GM12892 (cell line): ENCODE data around the gene TLE3.
A peak's percentile ranks its signal among the peaks of the same experiment; 100 is the strongest.

Source experiments
- DNase-seq: peaks from one replicate; pipeline ENCODE4 v3.0.0; 2011; ENCODE audit not compliant: insufficient read length
- FAIRE-seq: peaks from 2 replicates; lab custom pipeline; 2011; peaks lifted over from hg19 to GRCh38; lab: Jason Lieb, UNC
- POLR2A ChIP-seq: IDR thresholded peaks from 2 replicates; pipeline ENCODE4 v1.6.1; 2011; ENCODE audit warnings: low read depth, low read length, control low read depth
- POLR2AphosphoS5 ChIP-seq: IDR thresholded peaks from 2 replicates; pipeline ENCODE4 v1.6.1; 2011; ENCODE audit warnings: low read depth, low read length, control low read depth
- TAF1 ChIP-seq: IDR thresholded peaks from 2 replicates; pipeline ENCODE4 v1.6.1; 2011; ENCODE audit warnings: low read depth, mild to moderate bottlenecking, control low read depth, low read length, borderline replicate concordance

TLE3 gene

GRCh38 chr15:70133781-70134421 is 36.2 kb upstream of the TLE3 start:
- DNase-seq (no peak), FAIRE-seq (no peak)
- TF ChIP-seq POLR2A (no peak), TAF1 (no peak), POLR2AphosphoS5 (no peak)

GRCh38 chr15:70133296-70133695 is 35.6 kb upstream of the TLE3 start:
- FAIRE-seq, result no peak
- TF ChIP-seq TAF1, result no peak
- TF ChIP-seq POLR2A, result no peak
- no peak for TF ChIP-seq POLR2AphosphoS5
- DNase-seq, result no peak

- FAIRE-seq, result peak; percentile 17
- no peak for DNase-seq
- no peak for TF ChIP-seq TAF1
- TF ChIP-seq POLR2A, result no peak
- TF ChIP-seq POLR2AphosphoS5, result no peak
Measured at GRCh38 chr15:70132571-70132970, 34.9 kb upstream of the TLE3 start.

GRCh38 chr15:70132139-70132538 is 34.4 kb upstream of the TLE3 start:
- DNase-seq (no peak), FAIRE-seq (no peak)
- TF ChIP-seq TAF1, result no peak
- no peak for TF ChIP-seq POLR2AphosphoS5
- TF ChIP-seq POLR2A, result no peak

- FAIRE-seq, result no peak
- no peak for DNase-seq
- no peak for TF ChIP-seq TAF1
- no peak for TF ChIP-seq POLR2A
- TF ChIP-seq POLR2AphosphoS5, result no peak
Measured at GRCh38 chr15:70128414-70129140, 30.9 kb upstream of the TLE3 start.

GRCh38 chr15:70127770-70128413 is 30.2 kb upstream of the TLE3 start:
- no peak for DNase-seq
- FAIRE-seq, result no peak
- no peak for TF ChIP-seq TAF1
- no peak for TF ChIP-seq POLR2AphosphoS5
- TF ChIP-seq POLR2A, result no peak

GRCh38 chr15:70127288-70127746 is 29.6 kb upstream of the TLE3 start:
- TF ChIP-seq POLR2A, result no peak
- no peak for TF ChIP-seq TAF1
- TF ChIP-seq POLR2AphosphoS5, result no peak
- DNase-seq (no peak), FAIRE-seq (no peak)

- DNase-seq (no peak), FAIRE-seq (no peak)
- TF ChIP-seq TAF1, result no peak
- no peak for TF ChIP-seq POLR2AphosphoS5
- no peak for TF ChIP-seq POLR2A
Measured at GRCh38 chr15:70126362-70126761, 28.6 kb upstream of the TLE3 start.

- no peak for DNase-seq
Measured at GRCh38 chr15:70125605-70126004, 27.9 kb upstream of the TLE3 start.

GRCh38 chr15:70121624-70122302 is 24.0 kb upstream of the TLE3 start:
- FAIRE-seq (no peak), DNase-seq (no peak)
- TF ChIP-seq TAF1, result no peak
- no peak for TF ChIP-seq POLR2A
- no peak for TF ChIP-seq POLR2AphosphoS5

More at GRCh38 chr15:70125605-70126004, 27.9 kb upstream of the TLE3 start:
- FAIRE-seq, result no peak
- no peak for TF ChIP-seq TAF1
- TF ChIP-seq POLR2AphosphoS5, result no peak
- no peak for TF ChIP-seq POLR2A

GRCh38 chr15:70120958-70121623 is 23.4 kb upstream of the TLE3 start:
- DNase-seq (no peak), FAIRE-seq (peak; percentile 9)
- no peak for TF ChIP-seq TAF1
- TF ChIP-seq POLR2AphosphoS5, result no peak
- no peak for TF ChIP-seq POLR2A
